DOHH2 (cell line): ENCODE measurements around the gene IRF2.

Source experiments
- EZH2phosphoT487 ChIP-seq: fragments of 200-600 bp; sonication (generic); IDR thresholded peaks from 2 replicates; pipeline ENCODE4 v1.6.1; 2017; ENCODE audit warnings: borderline replicate concordance, mild to moderate bottlenecking, antibody characterized with exemption, low read length, moderate library complexity, mixed read lengths
- TF ChIP-seq, protein P1 (sequence below): fragments of 200-600 bp; sonication (generic); IDR thresholded peaks from one replicate; pipeline ENCODE4 v1.5.1; 2014; ENCODE audit warnings: antibody characterized with exemption, mild to moderate bottlenecking, low read depth, low read length; ENCODE audit not compliant: poor library complexity, severe bottlenecking

DNA sequence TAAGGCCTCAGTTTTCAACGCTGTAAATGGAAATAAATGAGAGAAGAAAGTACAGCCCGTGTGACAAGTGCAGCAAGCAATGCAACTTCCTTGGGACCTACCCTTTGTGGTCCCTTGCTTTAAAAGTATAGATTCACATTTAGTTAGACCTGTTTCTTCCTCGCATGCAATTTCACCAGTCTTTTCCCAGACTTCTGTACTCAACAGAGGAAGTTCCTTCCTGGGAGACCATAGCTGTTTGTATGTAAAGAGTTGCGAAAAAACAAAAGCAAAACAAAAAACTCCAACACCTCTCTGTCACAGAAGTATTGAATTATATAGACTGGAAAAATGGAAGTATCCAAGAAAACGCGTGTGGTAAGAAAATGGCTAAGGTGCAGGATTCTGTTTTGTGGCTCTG lies 1.1 kb upstream of the IRF2 start:
- TF ChIP-seq, protein P1, sequence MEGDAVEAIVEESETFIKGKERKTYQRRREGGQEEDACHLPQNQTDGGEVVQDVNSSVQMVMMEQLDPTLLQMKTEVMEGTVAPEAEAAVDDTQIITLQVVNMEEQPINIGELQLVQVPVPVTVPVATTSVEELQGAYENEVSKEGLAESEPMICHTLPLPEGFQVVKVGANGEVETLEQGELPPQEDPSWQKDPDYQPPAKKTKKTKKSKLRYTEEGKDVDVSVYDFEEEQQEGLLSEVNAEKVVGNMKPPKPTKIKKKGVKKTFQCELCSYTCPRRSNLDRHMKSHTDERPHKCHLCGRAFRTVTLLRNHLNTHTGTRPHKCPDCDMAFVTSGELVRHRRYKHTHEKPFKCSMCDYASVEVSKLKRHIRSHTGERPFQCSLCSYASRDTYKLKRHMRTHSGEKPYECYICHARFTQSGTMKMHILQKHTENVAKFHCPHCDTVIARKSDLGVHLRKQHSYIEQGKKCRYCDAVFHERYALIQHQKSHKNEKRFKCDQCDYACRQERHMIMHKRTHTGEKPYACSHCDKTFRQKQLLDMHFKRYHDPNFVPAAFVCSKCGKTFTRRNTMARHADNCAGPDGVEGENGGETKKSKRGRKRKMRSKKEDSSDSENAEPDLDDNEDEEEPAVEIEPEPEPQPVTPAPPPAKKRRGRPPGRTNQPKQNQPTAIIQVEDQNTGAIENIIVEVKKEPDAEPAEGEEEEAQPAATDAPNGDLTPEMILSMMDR, result no peak
- no peak for TF ChIP-seq EZH2phosphoT487
